Measurements from ENCODE around the gene GRM1.

Gene GRM1

DNA sequence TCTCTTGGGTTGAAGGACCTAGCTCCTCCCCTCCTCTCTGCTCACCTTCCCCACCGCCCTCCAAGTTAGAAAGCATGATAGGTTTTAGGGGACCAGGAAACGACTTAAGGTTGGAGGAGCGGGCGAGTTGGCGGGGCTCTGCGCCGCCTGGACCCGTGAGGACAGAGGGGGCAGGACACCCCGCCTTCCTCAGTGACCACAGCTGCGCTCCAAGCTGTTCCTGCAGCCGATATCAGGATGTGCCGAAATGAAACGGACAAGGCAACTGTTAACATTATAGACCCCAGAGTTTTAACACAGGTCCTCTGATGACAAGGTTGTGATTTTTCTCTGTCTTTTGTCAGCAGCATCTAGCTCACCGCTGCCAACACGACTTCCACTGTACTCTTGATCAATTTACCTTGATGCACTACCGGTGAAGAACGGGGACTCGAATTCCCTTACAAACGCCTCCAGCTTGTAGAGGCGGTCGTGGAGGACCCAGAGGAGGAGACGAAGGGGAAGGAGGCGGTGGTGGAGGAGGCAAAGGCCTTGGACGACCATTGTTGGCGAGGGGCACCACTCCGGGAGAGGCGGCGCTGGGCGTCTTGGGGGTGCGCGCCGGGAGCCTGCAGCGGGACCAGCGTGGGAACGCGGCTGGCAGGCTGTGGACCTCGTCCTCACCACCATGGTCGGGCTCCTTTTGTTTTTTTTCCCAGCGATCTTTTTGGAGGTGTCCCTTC lies at the start of gene GRM1:
Gene GRM1, plus strand, starts transcription at position 212 of the 722 bp plus-strand sequence. Its CDS starts 456 bp downstream, at position 668.
- DNase-seq: no peak

GRCh38 chr6:146009338-146009737 lies 19.5 kb upstream of the GRM1 start:
- no peak for DNase-seq

DNA sequence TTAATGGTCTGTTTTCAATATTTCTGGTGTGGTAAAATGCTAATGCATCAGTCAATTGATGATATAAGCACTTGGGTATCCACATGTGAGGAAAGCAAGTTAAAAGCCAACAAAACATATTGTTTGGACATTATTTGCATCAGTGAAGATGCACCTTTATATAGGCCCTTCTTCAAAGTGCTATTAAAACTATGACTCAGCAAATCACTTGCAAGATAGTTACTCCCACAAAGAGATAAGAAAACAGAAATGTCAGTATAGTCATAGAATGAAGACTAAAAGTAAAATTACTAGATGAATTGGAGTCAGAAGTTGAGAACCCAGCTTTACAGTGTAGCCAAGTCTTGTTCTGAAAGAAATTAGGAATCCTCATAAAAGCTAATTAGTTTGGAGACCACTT lies 14.6 kb upstream of the GRM1 start:
- DNase-seq: no peak

GRCh38 chr6:146017672-146018071 lies 11.2 kb upstream of the GRM1 start:
- no peak for DNase-seq

GRCh38 chr6:146026873-146027272 lies 2.0 kb upstream of the GRM1 start:
- no peak for DNase-seq

- DNase-seq: no peak
Measured at GRCh38 chr6:146027586-146028251, 1.1 kb upstream of the GRM1 start.

- DNase-seq: no peak
Measured at GRCh38 chr6:146028252-146028795, 538 bp upstream of the GRM1 start.

- no peak for DNase-seq
Measured at GRCh38 chr6:146029573-146030184, 817 bp downstream of the GRM1 start.

DNA sequence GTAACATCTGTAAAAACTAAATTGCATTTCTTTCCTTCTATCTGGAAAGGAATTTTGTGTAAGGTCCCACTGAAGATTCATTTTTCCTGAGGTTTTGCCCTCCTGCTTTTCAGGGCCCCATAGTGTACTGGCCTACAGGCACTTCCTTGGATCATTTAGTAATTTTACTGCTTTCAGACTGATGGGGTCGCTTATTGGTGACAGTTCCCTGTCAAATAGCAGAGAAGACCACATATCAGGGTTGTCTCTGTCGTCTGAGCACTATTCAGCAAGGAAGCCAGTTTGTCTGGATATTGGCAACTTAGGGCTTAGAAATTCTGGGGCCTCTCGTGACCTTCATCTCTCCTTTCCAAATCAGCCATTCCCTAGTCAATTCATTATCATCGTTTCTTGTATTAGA lies 3.5 kb downstream of the GRM1 start:
- no peak for DNase-seq

- no peak for DNase-seq
Measured at GRCh38 chr6:146040360-146040759, 11.5 kb downstream of the GRM1 start.

GRCh38 chr6:146041282-146041681 lies 12.4 kb downstream of the GRM1 start:
- DNase-seq: no peak

DNA sequence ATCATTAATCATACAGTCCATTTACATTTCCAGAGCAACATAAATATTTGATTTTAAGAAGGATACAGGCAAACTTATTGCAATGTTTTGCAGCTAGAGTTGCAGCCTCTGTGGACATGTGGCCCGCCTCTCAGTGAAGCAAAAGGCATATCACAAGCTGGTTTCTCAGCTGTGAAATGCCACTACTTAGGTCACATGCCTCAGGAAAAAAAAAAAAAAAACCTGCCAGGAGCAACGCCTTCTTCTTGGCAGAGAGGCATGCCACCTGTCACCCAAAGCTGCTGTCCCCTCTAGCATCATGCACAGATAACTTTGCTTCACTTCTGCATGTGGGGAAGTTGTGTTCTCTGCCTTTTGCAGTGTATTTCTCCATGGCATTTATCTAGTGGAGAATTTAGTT lies 18.5 kb downstream of the GRM1 start:
- DNase-seq: no peak

GRCh38 chr6:146050168-146050567 lies 21.3 kb downstream of the GRM1 start:
- no peak for DNase-seq

GRCh38 chr6:146056506-146056905 lies 27.6 kb downstream of the GRM1 start:
- no peak for DNase-seq

DNA sequence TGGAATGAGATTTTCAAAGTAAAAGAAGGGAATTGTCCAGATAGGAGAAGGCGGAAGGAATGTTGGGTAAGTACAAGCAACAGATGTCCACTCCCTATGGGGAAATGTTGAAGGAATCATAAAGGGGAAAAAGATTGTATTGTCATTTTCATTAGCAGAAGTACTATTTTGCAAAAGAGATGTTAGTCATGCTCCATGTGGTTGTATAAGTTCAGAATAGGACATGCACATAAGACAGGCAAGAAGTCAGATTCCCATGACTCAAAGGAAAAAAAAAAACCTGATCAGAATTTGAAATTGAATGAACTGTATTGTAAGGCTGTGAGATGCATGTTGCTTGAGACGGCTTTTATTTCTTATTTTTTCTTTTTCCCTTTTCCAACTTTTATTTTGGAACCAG lies 36.8 kb downstream of the GRM1 start:
- no peak for DNase-seq

GRCh38 chr6:146066506-146066905 lies 37.6 kb downstream of the GRM1 start:
- DNase-seq: no peak

DNA sequence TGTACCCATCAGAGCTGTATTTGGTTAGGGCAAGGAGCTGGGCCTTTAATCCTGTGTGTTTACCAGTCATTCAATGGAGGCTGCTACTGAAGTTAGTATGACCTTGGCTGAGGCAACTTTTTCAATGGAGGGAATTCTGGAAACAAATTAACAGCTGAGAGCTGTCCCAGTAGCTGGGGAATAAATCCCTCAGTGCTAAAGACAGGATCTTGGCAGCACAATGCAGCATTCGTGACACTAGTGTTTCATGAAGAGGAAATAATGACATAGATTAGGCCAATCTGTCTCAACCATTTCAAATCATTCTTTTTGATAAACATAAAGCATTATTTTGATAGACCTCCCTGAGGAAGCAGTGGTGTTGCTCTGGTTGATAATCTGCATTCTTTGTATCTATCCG lies 42.9 kb downstream of the GRM1 start:
- no peak for DNase-seq

DNA sequence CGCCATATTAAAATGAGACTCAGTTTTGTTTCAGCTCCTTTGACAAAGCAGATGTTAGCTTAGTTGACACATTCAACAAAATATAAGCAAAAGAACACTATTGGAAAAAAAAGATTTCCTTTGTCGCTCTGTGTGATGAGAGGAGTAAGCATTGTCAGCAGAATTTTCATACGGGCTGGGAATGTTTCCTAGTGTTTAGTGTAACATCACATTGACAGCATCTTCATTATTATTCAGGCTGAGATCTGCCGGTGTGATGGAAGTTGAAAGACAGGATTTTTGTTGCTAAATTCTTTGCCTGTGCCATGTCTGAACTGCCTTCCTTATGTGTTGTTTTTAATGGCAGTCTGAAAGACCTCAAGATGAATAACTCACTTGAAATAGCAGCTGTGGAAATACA lies 49.1 kb downstream of the GRM1 start:
- DNase-seq: no peak

GRCh38 chr6:146087386-146087785 lies 58.5 kb downstream of the GRM1 start:
- no peak for DNase-seq

- no peak for DNase-seq
Measured at GRCh38 chr6:146090474-146090873, 61.6 kb downstream of the GRM1 start.

GRCh38 chr6:146092961-146093686 lies 64.3 kb downstream of the GRM1 start:
- DNase-seq: no peak

- DNase-seq: no peak
Measured at GRCh38 chr6:146095481-146095880, 66.6 kb downstream of the GRM1 start.

GRCh38 chr6:146097586-146097985 lies 68.7 kb downstream of the GRM1 start:
- DNase-seq: no peak
